Measurements from ENCODE around the gene PRRC2A.

Gene PRRC2A

DNA sequence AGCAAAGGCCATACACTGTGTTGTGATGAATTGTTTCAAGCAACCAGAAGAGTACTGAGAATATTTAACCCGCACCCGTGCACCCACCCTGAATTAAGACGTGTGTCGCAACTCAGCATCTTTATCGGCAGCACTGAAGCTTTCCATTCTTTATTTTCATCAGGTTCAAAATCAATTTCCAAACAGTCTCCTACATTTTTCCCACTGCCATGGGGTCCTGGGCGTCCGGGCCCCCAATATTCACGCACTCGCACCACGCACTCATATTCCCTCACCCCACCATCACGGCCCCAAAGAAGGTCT is 40.1 kb upstream of the PRRC2A start:
- peaks cover 34% of the 10 kb centered on the region for H3K27me3 ChIP-seq (ENCODE audit: insufficient read depth, low read depth)
- peaks cover 25% of the 10 kb centered on the region for H3K4me1 ChIP-seq (ENCODE audit: low read depth, poor library complexity, severe bottlenecking)
- TF ChIP-seq, protein P1, sequence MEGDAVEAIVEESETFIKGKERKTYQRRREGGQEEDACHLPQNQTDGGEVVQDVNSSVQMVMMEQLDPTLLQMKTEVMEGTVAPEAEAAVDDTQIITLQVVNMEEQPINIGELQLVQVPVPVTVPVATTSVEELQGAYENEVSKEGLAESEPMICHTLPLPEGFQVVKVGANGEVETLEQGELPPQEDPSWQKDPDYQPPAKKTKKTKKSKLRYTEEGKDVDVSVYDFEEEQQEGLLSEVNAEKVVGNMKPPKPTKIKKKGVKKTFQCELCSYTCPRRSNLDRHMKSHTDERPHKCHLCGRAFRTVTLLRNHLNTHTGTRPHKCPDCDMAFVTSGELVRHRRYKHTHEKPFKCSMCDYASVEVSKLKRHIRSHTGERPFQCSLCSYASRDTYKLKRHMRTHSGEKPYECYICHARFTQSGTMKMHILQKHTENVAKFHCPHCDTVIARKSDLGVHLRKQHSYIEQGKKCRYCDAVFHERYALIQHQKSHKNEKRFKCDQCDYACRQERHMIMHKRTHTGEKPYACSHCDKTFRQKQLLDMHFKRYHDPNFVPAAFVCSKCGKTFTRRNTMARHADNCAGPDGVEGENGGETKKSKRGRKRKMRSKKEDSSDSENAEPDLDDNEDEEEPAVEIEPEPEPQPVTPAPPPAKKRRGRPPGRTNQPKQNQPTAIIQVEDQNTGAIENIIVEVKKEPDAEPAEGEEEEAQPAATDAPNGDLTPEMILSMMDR (conservative IDR thresholded peaks at IDR 0.05; ENCODE audit: low read depth, low read length), result no peak
- no peaks in the 10 kb centered on the region for H4K20me1 ChIP-seq (ENCODE audit: insufficient read depth)
- no peak overlapping the region for H3K9ac ChIP-seq
- no peaks in the 10 kb centered on the region for H3K36me3 ChIP-seq (ENCODE audit: insufficient read depth)
- H2AFZ ChIP-seq (ENCODE audit: low read depth), result peak overlapping the region; percentile 96; the same call in 1 of the 2 replicates
- no peak overlapping the region for H3K27ac ChIP-seq
- H3K4me2 ChIP-seq, result peak overlapping the region; percentile 84; the same call in 1 of the 2 replicates
- H3K79me2 ChIP-seq (ENCODE audit: insufficient read depth, low read depth), result no peaks in the 10 kb centered on the region
- no peak overlapping the region for H3K4me3 ChIP-seq (IDR thresholded peaks at IDR 0.05; ENCODE audit: insufficient read depth, low read depth, low read length)

DNA sequence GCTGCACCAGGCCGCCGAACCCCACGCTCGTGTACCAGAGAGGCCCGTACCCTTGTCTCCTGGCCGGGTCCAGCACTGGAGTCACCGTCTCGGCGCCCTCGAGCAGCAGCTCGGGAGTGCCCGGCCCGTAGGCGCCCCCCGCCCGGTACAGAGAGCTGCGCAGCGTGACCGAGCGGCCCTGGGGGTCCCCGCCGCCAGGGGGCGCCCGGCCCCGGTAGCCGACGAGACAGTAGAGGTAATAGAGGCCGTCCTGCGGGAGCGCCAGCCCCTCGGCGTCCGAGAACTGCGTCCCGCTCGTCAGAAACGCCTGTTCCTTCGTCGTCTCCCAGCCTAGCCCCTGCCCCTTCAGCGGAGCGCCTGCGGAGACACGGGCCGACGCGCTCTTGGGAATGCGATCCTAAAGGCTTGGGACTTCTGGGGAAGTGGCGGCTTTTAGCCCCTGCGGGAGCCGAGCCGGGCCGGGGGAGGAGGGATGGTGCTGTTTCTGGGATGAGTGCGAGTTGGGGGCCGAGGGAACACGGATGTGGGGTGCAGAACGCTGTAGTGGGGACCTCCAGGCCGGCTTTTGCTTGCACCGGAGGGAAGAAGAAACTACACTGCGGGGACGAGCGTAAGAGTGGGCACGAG is 39.6 kb upstream of the PRRC2A start:
- peaks cover 34% of the 10 kb centered on the region for H3K27me3 ChIP-seq (ENCODE audit: insufficient read depth, low read depth)
- peaks cover 25% of the 10 kb centered on the region for H3K4me1 ChIP-seq (ENCODE audit: low read depth, poor library complexity, severe bottlenecking)
- H4K20me1 ChIP-seq (ENCODE audit: insufficient read depth), result no peaks in the 10 kb centered on the region
- TF ChIP-seq, protein P1 (conservative IDR thresholded peaks at IDR 0.05; ENCODE audit: low read depth, low read length), result peak; percentile 87
- H2AFZ ChIP-seq (ENCODE audit: low read depth), result peak overlapping the region; percentile 96
- no peak overlapping the region for H3K4me3 ChIP-seq (IDR thresholded peaks at IDR 0.05; ENCODE audit: insufficient read depth, low read depth, low read length)
- H3K36me3 ChIP-seq (ENCODE audit: insufficient read depth), result no peaks in the 10 kb centered on the region
- no peak overlapping the region for H3K27ac ChIP-seq
- no peak overlapping the region for H3K9ac ChIP-seq
- peak overlapping the region; percentile 84 for H3K4me2 ChIP-seq
- no peaks in the 10 kb centered on the region for H3K79me2 ChIP-seq (ENCODE audit: insufficient read depth, low read depth)

DNA sequence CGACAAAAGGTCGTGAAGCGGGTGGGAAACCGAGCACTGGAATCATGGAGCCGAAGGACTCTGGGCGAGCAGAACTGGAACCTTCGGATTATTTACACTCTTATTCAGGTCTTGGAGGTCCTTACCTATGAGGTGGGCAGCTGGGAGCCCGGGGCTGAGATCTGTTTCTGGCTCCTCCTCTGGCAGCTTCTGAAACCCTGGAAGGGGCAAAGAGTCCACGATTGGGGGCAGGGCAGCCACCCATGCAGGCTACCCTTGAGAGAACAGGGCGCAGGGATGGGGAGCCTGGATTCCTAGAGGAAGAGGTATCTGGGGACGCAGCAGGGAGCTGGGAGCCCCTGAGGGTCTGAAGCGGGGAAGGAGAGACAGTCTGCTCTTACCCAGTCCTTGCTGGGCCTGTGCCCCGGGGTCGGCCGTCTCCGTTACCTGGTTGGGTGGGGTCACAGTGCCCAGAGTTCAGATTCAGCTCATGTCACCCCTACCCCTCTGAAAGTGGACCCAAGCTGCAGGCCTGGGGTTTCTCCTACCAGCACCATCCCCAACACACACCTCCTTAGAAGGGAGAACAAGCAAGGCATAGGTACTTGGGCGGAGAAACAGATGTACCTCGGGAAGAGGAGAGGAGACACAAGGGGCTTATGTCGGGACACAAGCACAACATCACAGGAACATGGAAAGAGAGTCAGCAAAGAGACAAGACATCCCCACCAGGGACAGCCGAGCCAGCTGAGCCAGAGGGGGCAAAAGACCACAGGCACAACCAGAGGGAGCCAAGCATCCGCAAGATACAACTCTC is 38.9 kb upstream of the PRRC2A start:
- no peak overlapping the region for H3K27ac ChIP-seq
- H3K4me3 ChIP-seq (IDR thresholded peaks at IDR 0.05; ENCODE audit: insufficient read depth, low read depth, low read length), result no peak overlapping the region
- H2AFZ ChIP-seq (ENCODE audit: low read depth), result peak overlapping the region; percentile 96
- no peaks in the 10 kb centered on the region for H3K79me2 ChIP-seq (ENCODE audit: insufficient read depth, low read depth)
- H3K27me3 ChIP-seq (ENCODE audit: insufficient read depth, low read depth), result peaks cover 34% of the 10 kb centered on the region
- H3K4me1 ChIP-seq (ENCODE audit: low read depth, poor library complexity, severe bottlenecking), result peaks cover 25% of the 10 kb centered on the region
- H3K4me2 ChIP-seq, result peak overlapping the region; percentile 84; the same call in 1 of the 2 replicates
- H3K9ac ChIP-seq, result no peak overlapping the region
- TF ChIP-seq, protein P1 (conservative IDR thresholded peaks at IDR 0.05; ENCODE audit: low read depth, low read length), result no peak
- H3K36me3 ChIP-seq (ENCODE audit: insufficient read depth), result no peaks in the 10 kb centered on the region
- H4K20me1 ChIP-seq (ENCODE audit: insufficient read depth), result no peaks in the 10 kb centered on the region

DNA sequence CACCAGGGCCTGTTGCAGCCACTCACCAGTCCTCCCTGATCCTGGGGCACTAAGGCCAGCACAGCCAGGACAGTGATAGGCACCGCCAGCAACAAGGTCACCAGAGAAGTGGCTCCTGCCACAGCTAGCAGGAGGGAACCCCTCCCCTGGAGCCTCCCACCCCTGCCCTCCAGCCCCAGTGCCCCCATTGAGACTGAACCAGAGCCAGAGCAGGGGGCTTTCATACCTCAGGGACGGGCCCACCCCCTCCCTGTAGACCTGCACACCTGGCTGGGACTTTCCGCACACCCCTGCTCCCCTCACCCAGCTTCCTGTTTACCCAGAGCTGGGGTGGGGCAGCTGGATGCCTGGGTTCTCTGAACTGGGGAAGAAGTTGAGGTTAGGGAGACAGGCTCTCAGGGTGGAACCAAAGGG is 38.3 kb upstream of the PRRC2A start, which contains the start of gene LTB:
TSS of gene LTB (minus strand) at position 195 of the 414 bp plus-strand sequence. CDS start at position 188, 7 bp downstream.
- Histone ChIP-seq H2AFZ (ENCODE audit: low read depth) (peak within 1 kb of the TSS; percentile 96), H3K4me1 (ENCODE audit: low read depth, poor library complexity, severe bottlenecking) (peaks cover 25% of the 10 kb centered on the region), H3K27me3 (ENCODE audit: insufficient read depth, low read depth) (peaks cover 33% of the 10 kb centered on the region), H3K4me2 (peak within 1 kb of the TSS; percentile 84; the same call in 1 of the 2 replicates), H3K27ac (no peak within 1 kb of the TSS), H3K4me3 (IDR thresholded peaks at IDR 0.05; ENCODE audit: insufficient read depth, low read depth, low read length) (no peak within 1 kb of the TSS), H3K9ac (no peak within 1 kb of the TSS), H3K79me2 (ENCODE audit: insufficient read depth, low read depth) (no peaks in the 10 kb centered on the region), H3K36me3 (ENCODE audit: insufficient read depth) (no peaks in the 10 kb centered on the region), H4K20me1 (ENCODE audit: insufficient read depth) (no peaks in the 10 kb centered on the region)
- TF ChIP-seq, protein P1 (conservative IDR thresholded peaks at IDR 0.05; ENCODE audit: low read depth, low read length), result no peak
